HepG2 (cell line): ENCODE results near the gene MRPL51. TPM values are rescaled to one million over a fixed set of nuclear protein-coding genes. Genes with fewer than 3 reads are reported as not detected.
A peak's percentile ranks its signal among the peaks of the same experiment; 100 is the strongest.

Experiments
- CC2D1A ChIP-seq: sonication (generic); formaldehyde crosslinking; IDR thresholded peaks from 2 replicates; pipeline ENCODE4 v1.8.1; 2023; ENCODE audit warnings: mild to moderate bottlenecking, missing genetic modification reagents
- CEBPG ChIP-seq: IDR thresholded peaks from 2 replicates; pipeline ENCODE4 v1.6.1; 2016
- CENPX ChIP-seq: sonication (generic); formaldehyde crosslinking; IDR thresholded peaks from 2 replicates; pipeline ENCODE4 v1.9.0; 2021; ENCODE audit warnings: mild to moderate bottlenecking, missing genetic modification reagents, moderate library complexity
- ELF3 ChIP-seq: IDR thresholded peaks from 2 replicates; pipeline ENCODE4 v1.6.1; 2016; ENCODE audit warnings: missing genetic modification reagents, missing compliant biosample characterization
- FOXJ3 ChIP-seq: sonication (generic); formaldehyde crosslinking; IDR thresholded peaks from 2 replicates; pipeline ENCODE4 v1.4.0; 2020; ENCODE audit warnings: missing genetic modification reagents, mild to moderate bottlenecking, borderline replicate concordance
- GFI1 ChIP-seq: sonication (generic); formaldehyde crosslinking; IDR thresholded peaks from 2 replicates; pipeline ENCODE4 v1.5.0; 2020; ENCODE audit warnings: missing genetic modification reagents, mild to moderate bottlenecking, borderline replicate concordance
- HCFC1 ChIP-seq: fragments of 150-350 bp; IDR thresholded peaks from 2 replicates; pipeline ENCODE4 v1.6.1; 2014; ENCODE audit warnings: low read depth, low read length
- HNF4G ChIP-seq, 2 experiments: sonication (generic) in 1 of 2; formaldehyde crosslinking in 1 of 2; IDR thresholded peaks; 2 replicates each; pipeline versions ENCODE4 v1.4.0 to v1.6.1; 2011 to 2020; ENCODE audit warnings: borderline replicate concordance in 2 of 2, low read depth in 2 of 2, mild to moderate bottlenecking in 2 of 2, low read length in 1 of 2, missing genetic modification reagents in 1 of 2, moderate library complexity in 1 of 2
- NFYB ChIP-seq: sonication (generic); formaldehyde crosslinking; IDR thresholded peaks from 2 replicates; pipeline ENCODE4 v1.4.0; 2020; ENCODE audit warnings: missing genetic modification reagents
- NKX3-1 ChIP-seq: sonication (generic); formaldehyde crosslinking; IDR thresholded peaks from 2 replicates; pipeline ENCODE4 v1.5.0; 2020; ENCODE audit warnings: missing genetic modification reagents
- NR2F1 ChIP-seq, 2 experiments: fragments of 450-650 bp in 1 of 2; formaldehyde crosslinking in 1 of 2; IDR thresholded peaks; 2 replicates each; pipeline versions ENCODE4 v1.5.0 to v1.6.1; 2016 to 2020; ENCODE audit warnings: mild to moderate bottlenecking in 1 of 2, missing compliant biosample characterization in 1 of 2, missing genetic modification reagents in 1 of 2, moderate library complexity in 1 of 2
- PHB2 ChIP-seq: fragments of 450-650 bp; IDR thresholded peaks from 2 replicates; pipeline ENCODE4 v1.6.1; 2018; ENCODE audit not compliant: partially characterized antibody
- RAD51 ChIP-seq: fragments of 450-650 bp; IDR thresholded peaks from 2 replicates; pipeline ENCODE4 v1.6.1; 2016; ENCODE audit warnings: borderline replicate concordance
- SCMH1 ChIP-seq: sonication (generic); formaldehyde crosslinking; IDR thresholded peaks from 2 replicates; pipeline ENCODE4 v1.9.0; 2021; ENCODE audit warnings: missing genetic modification reagents, mild to moderate bottlenecking, borderline replicate concordance
- SRSF1 ChIP-seq: fragments of 200-400 bp; formaldehyde crosslinking; optimal IDR thresholded peaks from 2 replicates; pipeline ENCODE3; 2017; ENCODE audit warnings: mild to moderate bottlenecking, low read depth, low read length, moderate library complexity
- TFE3 ChIP-seq: IDR thresholded peaks from 2 replicates; pipeline ENCODE4 v1.6.1; 2016
- THAP11 ChIP-seq: IDR thresholded peaks from 2 replicates; pipeline ENCODE4 v1.6.1; 2016; ENCODE audit warnings: missing biosample characterization, missing genetic modification reagents
- ZNF331 ChIP-seq: sonication (generic); formaldehyde crosslinking; IDR thresholded peaks from 2 replicates; pipeline ENCODE4 v1.4.0; 2020; ENCODE audit warnings: missing genetic modification reagents
- ZNF678 ChIP-seq: sonication (generic); formaldehyde crosslinking; IDR thresholded peaks from 2 replicates; pipeline ENCODE4 v1.4.0; 2020; ENCODE audit warnings: mild to moderate bottlenecking, missing genetic modification reagents
- ZNF749 ChIP-seq: sonication (generic); formaldehyde crosslinking; IDR thresholded peaks from 2 replicates; pipeline ENCODE4 v1.8.0; 2022; ENCODE audit warnings: mild to moderate bottlenecking, missing genetic modification reagents, moderate library complexity, borderline replicate concordance
- polyA plus RNA-seq, 8 experiments: library from polyadenylated mRNA; depleted of rRNA in 3 of 8; stranded (reverse) in 7 of 8; unstranded in 1 of 8; fragments of >200 nt; fragmentation: Illumina TruSeq in 4 of 8; extraction: Trizol in 4 of 8; gene quantifications; 2 replicates each; pipeline versions ENCODE4 v1.2.1 to v1.2.3, GENCODE V29; 2011 to 2016; ENCODE audit warnings: low read depth in 4 of 8, missing spikeins in 1 of 8, mixed read lengths in 1 of 8; ENCODE audit not compliant: insufficient read depth in 1 of 8
- total RNA-seq, 5 experiments: library from RNA; depleted of rRNA; stranded (reverse); fragments of >200 nt; fragmentation: Illumina TruSeq; extraction: Trizol; gene quantifications; 2 replicates each; pipeline ENCODE4 v1.2.3, GENCODE V29; 2016; ENCODE audit warnings: low read depth in 1 of 5
- TF ChIP-seq, protein P1 (sequence below): IDR thresholded peaks from 2 replicates; pipeline ENCODE4 v1.6.1; 2016; ENCODE audit warnings: missing compliant biosample characterization, missing genetic modification reagents, borderline replicate concordance
- TF ChIP-seq, protein P2 (sequence below): sonication (generic); formaldehyde crosslinking; IDR thresholded peaks from 2 replicates; pipeline ENCODE4 v1.4.0; 2020; ENCODE audit warnings: mild to moderate bottlenecking, missing genetic modification reagents
- TF ChIP-seq, protein P3 (sequence below): sonication (generic); formaldehyde crosslinking; IDR thresholded peaks from 2 replicates; pipeline ENCODE4 v1.5.1; 2020; ENCODE audit warnings: mild to moderate bottlenecking, missing genetic modification reagents
- TF ChIP-seq, protein P4 (sequence below): sonication (generic); formaldehyde crosslinking; IDR thresholded peaks from 2 replicates; pipeline ENCODE4 v1.5.0; 2020; ENCODE audit warnings: missing genetic modification reagents, mild to moderate bottlenecking, borderline replicate concordance

Gene MRPL51
- total and polyA plus RNA-seq, 2 of the 13 experiments (the other 11 are each of a cell fraction or from before 2014, with no cell fraction given): 64.8 to 278 TPM

DNA sequence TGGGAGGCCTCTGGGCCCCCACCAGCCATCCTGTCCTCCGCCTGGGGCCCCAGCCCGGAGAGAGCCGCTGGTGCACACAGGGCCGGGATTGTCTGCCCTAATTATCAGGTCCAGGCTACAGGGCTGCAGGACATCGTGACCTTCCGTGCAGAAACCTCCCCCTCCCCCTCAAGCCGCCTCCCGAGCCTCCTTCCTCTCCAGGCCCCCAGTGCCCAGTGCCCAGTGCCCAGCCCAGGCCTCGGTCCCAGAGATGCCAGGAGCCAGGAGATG is 40.5 kb upstream of the MRPL51 start (continued):
- TF ChIP-seq, protein P1, sequence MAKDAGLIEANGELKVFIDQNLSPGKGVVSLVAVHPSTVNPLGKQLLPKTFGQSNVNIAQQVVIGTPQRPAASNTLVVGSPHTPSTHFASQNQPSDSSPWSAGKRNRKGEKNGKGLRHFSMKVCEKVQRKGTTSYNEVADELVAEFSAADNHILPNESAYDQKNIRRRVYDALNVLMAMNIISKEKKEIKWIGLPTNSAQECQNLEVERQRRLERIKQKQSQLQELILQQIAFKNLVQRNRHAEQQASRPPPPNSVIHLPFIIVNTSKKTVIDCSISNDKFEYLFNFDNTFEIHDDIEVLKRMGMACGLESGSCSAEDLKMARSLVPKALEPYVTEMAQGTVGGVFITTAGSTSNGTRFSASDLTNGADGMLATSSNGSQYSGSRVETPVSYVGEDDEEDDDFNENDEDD (CRISPR knock-in tag): no peak; the same call in 1 of the 2 replicates
- TF ChIP-seq GFI1 (CRISPR knock-in tag): peak; percentile 63; the same call in 1 of the 2 replicates
- no peak for TF ChIP-seq THAP11 (CRISPR knock-in tag)
- TF ChIP-seq CENPX (CRISPR knock-in tag): no peak
- TF ChIP-seq ZNF749: no peak
- TF ChIP-seq CC2D1A (CRISPR knock-in tag): no peak
- TF ChIP-seq ZNF331 (CRISPR knock-in tag): no peak
- TF ChIP-seq ZNF678 (CRISPR knock-in tag): peak; percentile 52; the same call in 1 of the 2 replicates
- no peak for TF ChIP-seq PHB2
- TF ChIP-seq HNF4G (IDR thresholded peaks at IDR 0.05; ENCODE audit: borderline replicate concordance, low read depth, low read length): no peak
- TF ChIP-seq HNF4G (CRISPR knock-in tag; IDR thresholded peaks at IDR 0.05; ENCODE audit: borderline replicate concordance, low read depth): no peak
- TF ChIP-seq TFE3: no peak
- TF ChIP-seq SCMH1 (CRISPR knock-in tag): no peak
- TF ChIP-seq CEBPG (CRISPR knock-in tag): no peak
- TF ChIP-seq HCFC1: no peak
- TF ChIP-seq NKX3-1 (CRISPR knock-in tag): no peak
- TF ChIP-seq, protein P2, sequence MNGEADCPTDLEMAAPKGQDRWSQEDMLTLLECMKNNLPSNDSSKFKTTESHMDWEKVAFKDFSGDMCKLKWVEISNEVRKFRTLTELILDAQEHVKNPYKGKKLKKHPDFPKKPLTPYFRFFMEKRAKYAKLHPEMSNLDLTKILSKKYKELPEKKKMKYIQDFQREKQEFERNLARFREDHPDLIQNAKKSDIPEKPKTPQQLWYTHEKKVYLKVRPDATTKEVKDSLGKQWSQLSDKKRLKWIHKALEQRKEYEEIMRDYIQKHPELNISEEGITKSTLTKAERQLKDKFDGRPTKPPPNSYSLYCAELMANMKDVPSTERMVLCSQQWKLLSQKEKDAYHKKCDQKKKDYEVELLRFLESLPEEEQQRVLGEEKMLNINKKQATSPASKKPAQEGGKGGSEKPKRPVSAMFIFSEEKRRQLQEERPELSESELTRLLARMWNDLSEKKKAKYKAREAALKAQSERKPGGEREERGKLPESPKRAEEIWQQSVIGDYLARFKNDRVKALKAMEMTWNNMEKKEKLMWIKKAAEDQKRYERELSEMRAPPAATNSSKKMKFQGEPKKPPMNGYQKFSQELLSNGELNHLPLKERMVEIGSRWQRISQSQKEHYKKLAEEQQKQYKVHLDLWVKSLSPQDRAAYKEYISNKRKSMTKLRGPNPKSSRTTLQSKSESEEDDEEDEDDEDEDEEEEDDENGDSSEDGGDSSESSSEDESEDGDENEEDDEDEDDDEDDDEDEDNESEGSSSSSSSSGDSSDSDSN (CRISPR knock-in tag): 0 out of 2 replicates have a peak, but pooled peaks have one; percentile 20
- no peak for TF ChIP-seq NFYB (CRISPR knock-in tag)
- TF ChIP-seq, protein P3, sequence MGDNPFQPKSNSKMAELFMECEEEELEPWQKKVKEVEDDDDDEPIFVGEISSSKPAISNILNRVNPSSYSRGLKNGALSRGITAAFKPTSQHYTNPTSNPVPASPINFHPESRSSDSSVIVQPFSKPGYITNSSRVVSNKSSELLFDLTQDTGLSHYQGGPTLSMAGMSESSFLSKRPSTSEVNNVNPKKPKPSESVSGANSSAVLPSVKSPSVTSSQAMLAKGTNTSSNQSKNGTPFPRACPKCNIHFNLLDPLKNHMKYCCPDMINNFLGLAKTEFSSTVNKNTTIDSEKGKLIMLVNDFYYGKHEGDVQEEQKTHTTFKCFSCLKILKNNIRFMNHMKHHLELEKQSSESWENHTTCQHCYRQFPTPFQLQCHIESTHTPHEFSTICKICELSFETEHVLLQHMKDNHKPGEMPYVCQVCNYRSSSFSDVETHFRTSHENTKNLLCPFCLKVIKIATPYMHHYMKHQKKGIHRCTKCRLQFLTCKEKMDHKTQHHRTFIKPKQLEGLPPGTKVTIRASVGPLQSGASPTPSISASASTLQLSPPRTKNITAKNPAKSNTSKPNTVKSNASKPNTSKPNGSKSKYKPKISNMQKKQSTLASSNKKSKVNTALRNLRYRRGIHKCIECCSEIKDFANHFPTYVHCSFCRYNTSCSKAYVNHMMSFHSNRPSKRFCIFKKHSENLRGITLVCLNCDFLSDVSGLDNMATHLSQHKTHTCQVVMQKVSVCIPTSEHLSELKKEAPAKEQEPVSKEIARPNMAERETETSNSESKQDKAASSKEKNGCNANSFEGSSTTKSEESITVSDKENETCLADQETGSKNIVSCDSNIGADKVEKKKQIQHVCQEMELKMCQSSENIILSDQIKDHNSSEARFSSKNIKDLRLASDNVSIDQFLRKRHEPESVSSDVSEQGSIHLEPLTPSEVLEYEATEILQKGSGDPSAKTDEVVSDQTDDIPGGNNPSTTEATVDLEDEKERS (CRISPR knock-in tag): no peak
- peak; percentile 97 for TF ChIP-seq SRSF1
- no peak for TF ChIP-seq RAD51
- TF ChIP-seq FOXJ3: no peak
- TF ChIP-seq, protein P4, sequence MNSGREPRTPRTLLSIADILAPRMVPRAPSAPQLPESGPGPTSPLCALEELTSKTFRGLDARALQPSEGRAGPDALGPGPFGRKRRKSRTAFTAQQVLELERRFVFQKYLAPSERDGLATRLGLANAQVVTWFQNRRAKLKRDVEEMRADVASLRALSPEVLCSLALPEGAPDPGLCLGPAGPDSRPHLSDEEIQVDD (CRISPR knock-in tag): no peak
- no peak for TF ChIP-seq ELF3 (CRISPR knock-in tag)
- TF ChIP-seq NR2F1 (CRISPR knock-in tag; IDR thresholded peaks at IDR 0.05): peak in 1 of 2 experiments; percentile 15; a peak in 1 of 4 replicates
